Measurements from ENCODE around the gene HSP90B1. TPM values are rescaled to one million over a fixed set of nuclear protein-coding genes. Genes with fewer than 3 reads are reported as not detected.

Gene HSP90B1
- polyA plus RNA-seq (2013, experiment 1 of 2) = 620 TPM
- polyA plus RNA-seq (2013, experiment 2 of 2) = 616 TPM

DNA sequence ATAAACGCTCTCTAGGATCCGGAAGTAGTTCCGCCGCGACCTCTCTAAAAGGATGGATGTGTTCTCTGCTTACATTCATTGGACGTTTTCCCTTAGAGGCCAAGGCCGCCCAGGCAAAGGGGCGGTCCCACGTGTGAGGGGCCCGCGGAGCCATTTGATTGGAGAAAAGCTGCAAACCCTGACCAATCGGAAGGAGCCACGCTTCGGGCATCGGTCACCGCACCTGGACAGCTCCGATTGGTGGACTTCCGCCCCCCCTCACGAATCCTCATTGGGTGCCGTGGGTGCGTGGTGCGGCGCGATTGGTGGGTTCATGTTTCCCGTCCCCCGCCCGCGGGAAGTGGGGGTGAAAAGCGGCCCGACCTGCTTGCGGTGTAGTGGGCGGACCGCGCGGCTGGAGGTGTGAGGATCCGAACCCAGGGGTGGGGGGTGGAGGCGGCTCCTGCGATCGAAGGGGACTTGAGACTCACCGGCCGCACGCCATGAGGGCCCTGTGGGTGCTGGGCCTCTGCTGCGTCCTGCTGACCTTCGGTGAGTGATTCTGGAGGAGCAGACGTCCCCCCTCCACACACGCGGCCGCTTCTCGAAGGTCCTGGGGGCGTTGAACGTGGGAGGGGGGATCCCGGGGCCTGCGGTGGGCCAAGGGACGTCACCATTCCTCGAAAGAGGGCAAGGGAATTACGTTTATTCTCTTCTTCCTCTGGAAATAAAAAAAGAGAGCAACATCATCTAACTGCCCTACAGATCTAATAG lies at the start of gene HSP90B1:
HSP90B1 (plus strand) TSS at position 377 of the 753 bp plus-strand sequence; CDS start at position 483, 106 bp downstream.
- H3K4me2 ChIP-seq (ENCODE audit: low read length) = peak within 1 kb of the TSS; percentile 81
- DNase-seq = peak; percentile 100

DNA sequence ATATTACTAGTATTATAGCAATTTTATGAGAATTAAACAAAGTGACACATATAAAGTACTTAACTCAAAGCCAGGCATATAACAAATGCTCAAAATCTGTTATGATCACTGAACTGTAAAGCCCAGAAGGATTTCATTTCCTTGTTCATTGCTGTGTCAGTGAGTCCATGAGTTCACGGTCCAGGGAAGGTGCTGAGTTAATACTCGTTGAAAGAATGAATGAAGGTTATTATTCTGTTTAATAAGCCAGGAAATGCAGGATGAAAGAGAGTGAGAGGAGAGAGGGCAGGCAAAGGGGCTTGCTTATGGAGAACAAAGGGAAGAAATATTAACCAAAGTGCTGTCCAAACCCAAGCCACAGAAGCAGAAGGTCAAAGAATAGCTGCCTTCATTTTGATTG lies 48.9 kb upstream of the HSP90B1 start:
- no peak overlapping the region for H3K56ac ChIP-seq (ENCODE audit: low read length)
- H3K79me1 ChIP-seq (ENCODE audit: low read length) = no peaks in the 10 kb centered on the region
- H3K4me1 ChIP-seq (ENCODE audit: control insufficient read depth, low read depth, low read length) = peaks cover 5% of the 10 kb centered on the region
- no peak overlapping the region for H2BK15ac ChIP-seq (replicated peaks; ENCODE audit: low read depth)
- H3K23ac ChIP-seq (ENCODE audit: low read length) = no peak overlapping the region
- H3K18ac ChIP-seq (ENCODE audit: low read length) = no peak overlapping the region
- DNase-seq = no peak
- H3K79me2 ChIP-seq (ENCODE audit: control insufficient read depth, insufficient read depth, low read length) = no peaks in the 10 kb centered on the region
- no peak overlapping the region for H2BK120ac ChIP-seq (ENCODE audit: low read depth, low read length)
- H4K8ac ChIP-seq (ENCODE audit: low read depth, low read length) = no peak overlapping the region
- no peak overlapping the region for H2BK5ac ChIP-seq (ENCODE audit: low read length)
- no peak overlapping the region for H3K4ac ChIP-seq (ENCODE audit: low read depth, low read length)
- no peak overlapping the region for H3K4me3 ChIP-seq (ENCODE audit: low read length)
- no peak overlapping the region for H2AK5ac ChIP-seq (ENCODE audit: low read length)
- no peak overlapping the region for H3K4me2 ChIP-seq (ENCODE audit: low read length)
- no peak overlapping the region for H3K9ac ChIP-seq (ENCODE audit: low read length)
- H4K5ac ChIP-seq (ENCODE audit: low read length) = no peak overlapping the region
- no peaks in the 10 kb centered on the region for H3K27me3 ChIP-seq (ENCODE audit: insufficient read depth, low read length, poor library complexity)
- no peak overlapping the region for H3K27ac ChIP-seq (ENCODE audit: low read depth, low read length)
- no CpG with 5 or more reads among the region's 2 CpGs for WGBS (ENCODE audit: extremely low coverage, insufficient coverage, low lambda C conversion rate)
- H3K36me3 ChIP-seq (ENCODE audit: control insufficient read depth, insufficient read depth, low read length) = no peaks in the 10 kb centered on the region

More for the DNA sequence above, at the start of gene HSP90B1:
- H2AK5ac ChIP-seq (ENCODE audit: low read length) = peak within 1 kb of the TSS; percentile 6
- H2BK120ac ChIP-seq (ENCODE audit: low read depth, low read length) = no peak within 1 kb of the TSS
- peaks cover 43% of the 10 kb centered on the region for H3K79me2 ChIP-seq (ENCODE audit: control insufficient read depth, insufficient read depth, low read length)
- peak within 1 kb of the TSS; percentile 89 for H3K4ac ChIP-seq (ENCODE audit: low read depth, low read length)
- no peak within 1 kb of the TSS for H2BK15ac ChIP-seq (replicated peaks; ENCODE audit: low read depth)
- peak within 1 kb of the TSS; percentile 66 for H3K27ac ChIP-seq (ENCODE audit: low read depth, low read length)
- no peaks in the 10 kb centered on the region for H3K27me3 ChIP-seq (ENCODE audit: insufficient read depth, low read length, poor library complexity)
- H3K36me3 ChIP-seq (ENCODE audit: control insufficient read depth, insufficient read depth, low read length) = peaks cover 4% of the 10 kb centered on the region
- H3K18ac ChIP-seq (ENCODE audit: low read length) = peak within 1 kb of the TSS; percentile 89
- peak within 1 kb of the TSS; percentile 64 for H2BK5ac ChIP-seq (ENCODE audit: low read length)
- H3K4me3 ChIP-seq (ENCODE audit: low read length) = peak within 1 kb of the TSS; percentile 81
- H3K23ac ChIP-seq (ENCODE audit: low read length) = peak within 1 kb of the TSS; percentile 53
- H3K4me1 ChIP-seq (ENCODE audit: control insufficient read depth, low read depth, low read length) = peaks cover 2% of the 10 kb centered on the region
- WGBS (ENCODE audit: extremely low coverage, insufficient coverage, low lambda C conversion rate) = no CpG with 5 or more reads among the region's 56 CpGs
- H3K56ac ChIP-seq (ENCODE audit: low read length) = peak within 1 kb of the TSS; percentile 97
- peak within 1 kb of the TSS; percentile 8 for H4K8ac ChIP-seq (ENCODE audit: low read depth, low read length)
- peaks cover 6% of the 10 kb centered on the region for H3K79me1 ChIP-seq (ENCODE audit: low read length)
- no peak within 1 kb of the TSS for H4K5ac ChIP-seq (ENCODE audit: low read length)
- H3K9ac ChIP-seq (ENCODE audit: low read length) = peak within 1 kb of the TSS; percentile 95

DNA sequence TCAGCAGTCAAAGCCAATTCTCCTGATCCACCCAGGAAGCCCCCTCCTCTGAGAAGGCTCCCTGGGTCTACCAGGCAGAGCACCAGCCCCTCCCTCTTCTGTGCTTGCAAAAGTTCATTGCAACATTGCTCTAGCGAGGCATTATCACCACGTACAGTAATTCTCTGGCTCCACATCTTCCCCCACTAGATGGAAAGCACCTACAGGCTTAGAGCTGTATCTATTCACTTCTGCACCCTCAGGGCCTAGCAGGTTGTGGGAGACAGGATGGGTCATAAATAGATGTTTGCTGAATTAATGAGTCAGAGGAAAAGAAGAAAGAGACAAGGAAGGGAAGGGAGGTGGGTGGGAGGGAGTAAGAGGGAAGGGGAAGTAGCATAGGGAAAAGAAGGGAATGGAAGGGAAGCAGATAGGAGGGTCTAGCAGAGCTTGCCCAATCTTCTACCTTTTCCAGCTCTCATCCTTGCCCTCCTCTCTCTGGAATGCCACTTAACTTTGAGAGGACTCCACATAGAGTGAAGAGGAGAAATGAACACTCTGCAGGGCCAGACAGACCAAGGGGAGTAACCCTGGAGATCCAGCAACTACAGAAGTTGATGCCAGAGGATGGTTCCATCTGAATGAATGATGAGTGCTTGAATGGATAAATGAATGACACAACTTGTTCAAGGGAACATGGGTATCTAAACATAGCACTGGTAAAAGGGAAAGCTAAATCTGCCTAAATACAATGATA lies 47.2 kb upstream of the HSP90B1 start:
- Histone ChIP-seq H2AK5ac (ENCODE audit: low read length) (no peak overlapping the region), H3K56ac (ENCODE audit: low read length) (no peak overlapping the region), H4K5ac (ENCODE audit: low read length) (no peak overlapping the region), H3K27ac (ENCODE audit: low read depth, low read length) (no peak overlapping the region), H3K4ac (ENCODE audit: low read depth, low read length) (no peak overlapping the region), H2BK15ac (replicated peaks; ENCODE audit: low read depth) (no peak overlapping the region), H3K4me1 (ENCODE audit: control insufficient read depth, low read depth, low read length) (peaks cover 5% of the 10 kb centered on the region), H4K8ac (ENCODE audit: low read depth, low read length) (no peak overlapping the region), H3K4me2 (ENCODE audit: low read length) (no peak overlapping the region), H3K36me3 (ENCODE audit: control insufficient read depth, insufficient read depth, low read length) (no peaks in the 10 kb centered on the region), H2BK5ac (ENCODE audit: low read length) (no peak overlapping the region), H3K27me3 (ENCODE audit: insufficient read depth, low read length, poor library complexity) (no peaks in the 10 kb centered on the region), H3K4me3 (ENCODE audit: low read length) (no peak overlapping the region), H3K18ac (ENCODE audit: low read length) (no peak overlapping the region), H3K79me1 (ENCODE audit: low read length) (no peaks in the 10 kb centered on the region), H2BK120ac (ENCODE audit: low read depth, low read length) (no peak overlapping the region), H3K9ac (ENCODE audit: low read length) (no peak overlapping the region), H3K79me2 (ENCODE audit: control insufficient read depth, insufficient read depth, low read length) (no peaks in the 10 kb centered on the region), H3K23ac (ENCODE audit: low read length) (no peak overlapping the region)
- no CpG with 5 or more reads among the region's 2 CpGs for WGBS (ENCODE audit: extremely low coverage, insufficient coverage, low lambda C conversion rate)
- no peak for DNase-seq

DNA sequence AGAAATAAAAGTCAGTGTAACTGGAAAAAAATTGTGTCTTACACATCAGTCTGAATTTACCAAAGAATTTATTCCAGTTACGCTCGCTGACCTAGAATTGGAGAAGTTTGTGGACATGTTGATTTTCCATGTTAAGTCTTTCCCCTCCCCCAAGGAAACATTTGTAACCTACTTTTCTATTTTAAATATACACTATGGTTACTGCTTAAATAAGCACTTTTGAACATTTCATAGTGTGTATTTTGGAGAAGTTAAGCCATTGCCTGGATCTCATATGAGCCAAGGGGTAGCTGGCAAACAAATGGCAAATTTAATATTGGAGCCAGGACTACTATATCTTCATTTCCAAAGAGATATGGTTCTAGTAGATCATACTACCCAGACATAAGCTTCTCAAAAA lies 46.3 kb upstream of the HSP90B1 start:
- H2BK5ac ChIP-seq (ENCODE audit: low read length) = no peak overlapping the region

DNA sequence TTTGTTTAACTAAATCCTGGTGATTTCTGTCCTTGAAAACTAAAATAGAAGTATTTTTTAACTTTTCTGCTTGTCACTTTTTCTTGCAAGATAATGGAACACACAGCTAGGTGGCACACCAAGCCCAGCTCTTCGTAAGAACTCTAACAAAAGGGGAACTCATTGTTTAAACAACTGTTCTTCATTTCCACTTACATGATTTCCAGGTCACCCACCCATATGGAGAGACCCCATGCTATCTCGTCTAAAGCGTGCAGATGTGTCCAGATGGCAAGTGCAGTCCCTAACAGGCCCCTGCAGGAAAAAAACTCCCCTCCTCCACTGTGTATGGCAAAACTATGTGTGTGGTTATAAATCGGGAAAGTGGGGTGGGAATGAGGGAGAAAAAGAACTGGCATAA lies 45.9 kb upstream of the HSP90B1 start:
- no CpG with 5 or more reads among the region's 4 CpGs for WGBS (ENCODE audit: extremely low coverage, insufficient coverage, low lambda C conversion rate)
- Histone ChIP-seq H2AK5ac (ENCODE audit: low read length) (no peak overlapping the region), H3K79me2 (ENCODE audit: control insufficient read depth, insufficient read depth, low read length) (no peaks in the 10 kb centered on the region), H3K4me2 (ENCODE audit: low read length) (no peak overlapping the region), H3K27ac (ENCODE audit: low read depth, low read length) (no peak overlapping the region), H2BK5ac (ENCODE audit: low read length) (no peak overlapping the region), H3K56ac (ENCODE audit: low read length) (no peak overlapping the region), H2BK15ac (replicated peaks; ENCODE audit: low read depth) (no peak overlapping the region), H4K5ac (ENCODE audit: low read length) (no peak overlapping the region), H3K4me3 (ENCODE audit: low read length) (no peak overlapping the region), H3K23ac (ENCODE audit: low read length) (no peak overlapping the region), H2BK120ac (ENCODE audit: low read depth, low read length) (no peak overlapping the region), H4K8ac (ENCODE audit: low read depth, low read length) (no peak overlapping the region), H3K79me1 (ENCODE audit: low read length) (no peaks in the 10 kb centered on the region), H3K18ac (ENCODE audit: low read length) (no peak overlapping the region), H3K9ac (ENCODE audit: low read length) (no peak overlapping the region), H3K4ac (ENCODE audit: low read depth, low read length) (no peak overlapping the region), H3K27me3 (ENCODE audit: insufficient read depth, low read length, poor library complexity) (no peaks in the 10 kb centered on the region), H3K4me1 (ENCODE audit: control insufficient read depth, low read depth, low read length) (peaks cover 5% of the 10 kb centered on the region), H3K36me3 (ENCODE audit: control insufficient read depth, insufficient read depth, low read length) (no peaks in the 10 kb centered on the region)
- DNase-seq = peak; percentile 26

More for the DNA sequence above, 46.3 kb upstream of the HSP90B1 start:
- no peak overlapping the region for H3K27ac ChIP-seq (ENCODE audit: low read depth, low read length)
- peaks cover 5% of the 10 kb centered on the region for H3K4me1 ChIP-seq (ENCODE audit: control insufficient read depth, low read depth, low read length)
- no peak overlapping the region for H3K4me3 ChIP-seq (ENCODE audit: low read length)
- no peak overlapping the region for H4K5ac ChIP-seq (ENCODE audit: low read length)
- H2AK5ac ChIP-seq (ENCODE audit: low read length) = no peak overlapping the region
- no peak overlapping the region for H3K56ac ChIP-seq (ENCODE audit: low read length)
- no peak overlapping the region for H2BK15ac ChIP-seq (replicated peaks; ENCODE audit: low read depth)
- WGBS (ENCODE audit: extremely low coverage, insufficient coverage, low lambda C conversion rate) = no CpG with 5 or more reads among the region's 2 CpGs
- H2BK120ac ChIP-seq (ENCODE audit: low read depth, low read length) = no peak overlapping the region
- H3K18ac ChIP-seq (ENCODE audit: low read length) = no peak overlapping the region
- H4K8ac ChIP-seq (ENCODE audit: low read depth, low read length) = no peak overlapping the region
- H3K27me3 ChIP-seq (ENCODE audit: insufficient read depth, low read length, poor library complexity) = no peaks in the 10 kb centered on the region
- H3K4me2 ChIP-seq (ENCODE audit: low read length) = no peak overlapping the region
- H3K79me1 ChIP-seq (ENCODE audit: low read length) = no peaks in the 10 kb centered on the region
- H3K36me3 ChIP-seq (ENCODE audit: control insufficient read depth, insufficient read depth, low read length) = no peaks in the 10 kb centered on the region
- H3K23ac ChIP-seq (ENCODE audit: low read length) = no peak overlapping the region
- H3K9ac ChIP-seq (ENCODE audit: low read length) = no peak overlapping the region
- DNase-seq = no peak
- no peaks in the 10 kb centered on the region for H3K79me2 ChIP-seq (ENCODE audit: control insufficient read depth, insufficient read depth, low read length)
- no peak overlapping the region for H3K4ac ChIP-seq (ENCODE audit: low read depth, low read length)
